ENCODE measurements around the gene LRP1. TPM values are rescaled to one million over a fixed set of nuclear protein-coding genes. Genes with fewer than 3 reads are reported as not detected.

Gene LRP1
- total RNA-seq, 1 experiment from 2014 or later, result 9.0 TPM

GRCh38 chr12:57099766-57100165 is 28.5 kb upstream of the LRP1 start:
- H3K4me1 ChIP-seq (ENCODE audit: control insufficient read depth, insufficient read depth, low read length), result peaks cover 4% of the 10 kb centered on the region; the same call in 1 of the 2 replicates
- intact Hi-C loops (cut with micrococcal nuclease; ENCODE audit: unreplicated experiment) (no loop called here), in situ Hi-C loops (cut with HindIII; ENCODE audit: low pct_unique_long_range_greater_than_20kb, low sequenced_read_pairs) (no loop called here)
- no peaks in the 10 kb centered on the region for H3K9me3 ChIP-seq (ENCODE audit: control insufficient read depth, insufficient read depth, low read depth, low read length)
- ATAC-seq (no peak), DNase-seq (ENCODE audit: low read depth, low spot score) (no peak)
- ChIA-PET CTCF (no interaction called here), POLR2A (no interaction called here)
- no peak overlapping the region for H3K4me3 ChIP-seq (ENCODE audit: low read depth in 2 of 2, low read length in 2 of 2)
- TF ChIP-seq, protein P1, sequence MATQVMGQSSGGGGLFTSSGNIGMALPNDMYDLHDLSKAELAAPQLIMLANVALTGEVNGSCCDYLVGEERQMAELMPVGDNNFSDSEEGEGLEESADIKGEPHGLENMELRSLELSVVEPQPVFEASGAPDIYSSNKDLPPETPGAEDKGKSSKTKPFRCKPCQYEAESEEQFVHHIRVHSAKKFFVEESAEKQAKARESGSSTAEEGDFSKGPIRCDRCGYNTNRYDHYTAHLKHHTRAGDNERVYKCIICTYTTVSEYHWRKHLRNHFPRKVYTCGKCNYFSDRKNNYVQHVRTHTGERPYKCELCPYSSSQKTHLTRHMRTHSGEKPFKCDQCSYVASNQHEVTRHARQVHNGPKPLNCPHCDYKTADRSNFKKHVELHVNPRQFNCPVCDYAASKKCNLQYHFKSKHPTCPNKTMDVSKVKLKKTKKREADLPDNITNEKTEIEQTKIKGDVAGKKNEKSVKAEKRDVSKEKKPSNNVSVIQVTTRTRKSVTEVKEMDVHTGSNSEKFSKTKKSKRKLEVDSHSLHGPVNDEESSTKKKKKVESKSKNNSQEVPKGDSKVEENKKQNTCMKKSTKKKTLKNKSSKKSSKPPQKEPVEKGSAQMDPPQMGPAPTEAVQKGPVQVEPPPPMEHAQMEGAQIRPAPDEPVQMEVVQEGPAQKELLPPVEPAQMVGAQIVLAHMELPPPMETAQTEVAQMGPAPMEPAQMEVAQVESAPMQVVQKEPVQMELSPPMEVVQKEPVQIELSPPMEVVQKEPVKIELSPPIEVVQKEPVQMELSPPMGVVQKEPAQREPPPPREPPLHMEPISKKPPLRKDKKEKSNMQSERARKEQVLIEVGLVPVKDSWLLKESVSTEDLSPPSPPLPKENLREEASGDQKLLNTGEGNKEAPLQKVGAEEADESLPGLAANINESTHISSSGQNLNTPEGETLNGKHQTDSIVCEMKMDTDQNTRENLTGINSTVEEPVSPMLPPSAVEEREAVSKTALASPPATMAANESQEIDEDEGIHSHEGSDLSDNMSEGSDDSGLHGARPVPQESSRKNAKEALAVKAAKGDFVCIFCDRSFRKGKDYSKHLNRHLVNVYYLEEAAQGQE (IDR thresholded peaks at IDR 0.05; ENCODE audit: insufficient read depth in 1 of 2, low read depth in 2 of 2, low read length in 1 of 2), result no peak
- TF ChIP-seq POLR2AphosphoS5 (IDR thresholded peaks at IDR 0.05; ENCODE audit: low read depth, low read length), result no peak
- TF ChIP-seq TCF7L2 (IDR thresholded peaks at IDR 0.05; ENCODE audit: low read depth, low read length), result no peak
- TF ChIP-seq, protein P2, sequence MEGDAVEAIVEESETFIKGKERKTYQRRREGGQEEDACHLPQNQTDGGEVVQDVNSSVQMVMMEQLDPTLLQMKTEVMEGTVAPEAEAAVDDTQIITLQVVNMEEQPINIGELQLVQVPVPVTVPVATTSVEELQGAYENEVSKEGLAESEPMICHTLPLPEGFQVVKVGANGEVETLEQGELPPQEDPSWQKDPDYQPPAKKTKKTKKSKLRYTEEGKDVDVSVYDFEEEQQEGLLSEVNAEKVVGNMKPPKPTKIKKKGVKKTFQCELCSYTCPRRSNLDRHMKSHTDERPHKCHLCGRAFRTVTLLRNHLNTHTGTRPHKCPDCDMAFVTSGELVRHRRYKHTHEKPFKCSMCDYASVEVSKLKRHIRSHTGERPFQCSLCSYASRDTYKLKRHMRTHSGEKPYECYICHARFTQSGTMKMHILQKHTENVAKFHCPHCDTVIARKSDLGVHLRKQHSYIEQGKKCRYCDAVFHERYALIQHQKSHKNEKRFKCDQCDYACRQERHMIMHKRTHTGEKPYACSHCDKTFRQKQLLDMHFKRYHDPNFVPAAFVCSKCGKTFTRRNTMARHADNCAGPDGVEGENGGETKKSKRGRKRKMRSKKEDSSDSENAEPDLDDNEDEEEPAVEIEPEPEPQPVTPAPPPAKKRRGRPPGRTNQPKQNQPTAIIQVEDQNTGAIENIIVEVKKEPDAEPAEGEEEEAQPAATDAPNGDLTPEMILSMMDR (IDR thresholded peaks at IDR 0.05), result no peak
- no peak for TF ChIP-seq SIN3A (IDR thresholded peaks at IDR 0.05; ENCODE audit: borderline replicate concordance, insufficient read depth, low read depth, low read length)
- no TSS peak for BruUV-seq (replicated peaks)
- H3K27me3 ChIP-seq (ENCODE audit: control insufficient read depth, insufficient read depth, low read length), result no peaks in the 10 kb centered on the region
- no peaks in the 10 kb centered on the region for H3K36me3 ChIP-seq (ENCODE audit: control insufficient read depth, insufficient read depth, low read length)
- no peak overlapping the region for H3K27ac ChIP-seq (ENCODE audit: low read length)

GRCh38 chr12:57101892-57102695 is 26.2 kb upstream of the LRP1 start:
- Histone ChIP-seq H3K27ac (ENCODE audit: low read length) (no peak overlapping the region), H3K9me3 (ENCODE audit: control insufficient read depth, insufficient read depth, low read depth, low read length) (no peaks in the 10 kb centered on the region), H3K4me1 (ENCODE audit: control insufficient read depth, insufficient read depth, low read length) (peaks cover 4% of the 10 kb centered on the region; the same call in 1 of the 2 replicates), H3K27me3 (ENCODE audit: control insufficient read depth, insufficient read depth, low read length) (no peaks in the 10 kb centered on the region), H3K36me3 (ENCODE audit: control insufficient read depth, insufficient read depth, low read length) (no peaks in the 10 kb centered on the region), H3K4me3 (ENCODE audit: low read depth in 2 of 2, low read length in 2 of 2) (no peak overlapping the region)
- TF ChIP-seq, protein P1 (IDR thresholded peaks at IDR 0.05; ENCODE audit: insufficient read depth in 1 of 2, low read depth in 2 of 2, low read length in 1 of 2), result no peak
- TF ChIP-seq SIN3A (IDR thresholded peaks at IDR 0.05; ENCODE audit: borderline replicate concordance, insufficient read depth, low read depth, low read length) (no peak), TCF7L2 (IDR thresholded peaks at IDR 0.05; ENCODE audit: low read depth, low read length) (no peak), POLR2AphosphoS5 (IDR thresholded peaks at IDR 0.05; ENCODE audit: low read depth, low read length) (no peak)
- TF ChIP-seq, protein P2 (IDR thresholded peaks at IDR 0.05), result no peak
- ChIA-PET POLR2A (interaction anchor here (0.6 to 0.8 kb wide), 2 partner anchors 475 to 733 kb away, joined by 3 to 4 read pairs; no protein-coding TSS in a partner anchor), CTCF (interaction anchor here (0.6 to 0.7 kb wide), 2 partner anchors 22 to 36 kb away, joined by 3 to 7 read pairs; no protein-coding TSS in a partner anchor)
- DNase-seq (ENCODE audit: low read depth, low spot score) (no peak), ATAC-seq (peak; percentile 35; the same call in 1 of the 2 replicates)
- BruUV-seq (replicated peaks), result no TSS peak
- intact Hi-C loops (cut with micrococcal nuclease; ENCODE audit: unreplicated experiment) (no loop called here), in situ Hi-C loops (cut with HindIII; ENCODE audit: low pct_unique_long_range_greater_than_20kb, low sequenced_read_pairs) (no loop called here)
